Small intestine (tissue), 7 donors: Measurements from ENCODE around the gene EXD2. TPM values are rescaled to one million over a fixed set of nuclear protein-coding genes. Genes with fewer than 3 reads are reported as not detected.

Experiments used
- DNase-seq, 2 donors: peaks; one replicate each; pipeline versions ENCODE4 v3.0.0 to v3.0.0-alpha.2; 2013
- FAIRE-seq: peaks from 2 replicates; lab custom pipeline; 2012; peaks lifted over from hg19 to GRCh38; lab: Jason Lieb, UNC
- H3K27ac ChIP-seq, 3 donors: one replicate each; pipeline ENCODE4 v1.5.1; 2013; ENCODE audit warnings: low read length in 2 of 3, mild to moderate bottlenecking in 2 of 3, control low read depth in 1 of 3, inconsistent platforms in 1 of 3, low read depth in 1 of 3, moderate library complexity in 1 of 3
- H3K27me3 ChIP-seq, 3 donors: one replicate each; pipeline ENCODE4 v1.6.1; 2013; ENCODE audit warnings: low read length in 3 of 3, inconsistent platforms in 1 of 3; ENCODE audit not compliant: control insufficient read depth in 3 of 3, insufficient read depth in 3 of 3
- H3K36me3 ChIP-seq, 3 donors: one replicate each; pipeline ENCODE4 v1.6.1; 2013; ENCODE audit warnings: low read length in 3 of 3, inconsistent platforms in 1 of 3, low read depth in 1 of 3, mild to moderate bottlenecking in 1 of 3, moderate library complexity in 1 of 3; ENCODE audit not compliant: control insufficient read depth in 3 of 3, insufficient read depth in 2 of 3
- H3K4me1 ChIP-seq, 3 donors: one replicate each; pipeline ENCODE4 v1.6.1; 2013; ENCODE audit warnings: low read length in 2 of 3, inconsistent platforms in 1 of 3, low read depth in 1 of 3, mild to moderate bottlenecking in 1 of 3, moderate library complexity in 1 of 3; ENCODE audit not compliant: control insufficient read depth in 3 of 3, insufficient read depth in 2 of 3
- H3K4me3 ChIP-seq, 3 donors: one replicate each; pipeline ENCODE4 v1.5.1; 2013; ENCODE audit warnings: low read length in 3 of 3, control low read depth in 1 of 3, inconsistent platforms in 1 of 3, low read depth in 1 of 3, mild to moderate bottlenecking in 1 of 3, moderate library complexity in 1 of 3
- H3K9me3 ChIP-seq, 2 donors: one replicate each; pipeline ENCODE4 v1.6.1; 2013; ENCODE audit warnings: low read depth in 1 of 2, low read length in 1 of 2; ENCODE audit not compliant: control insufficient read depth in 2 of 2, insufficient read depth in 1 of 2
- WGBS, 3 donors: extraction: QIAGEN DNeasy Blood & Tissue Kit; methylation state at CpG; one replicate each; pipeline ENCODE4 v1.1.7; 2013; 5-methylcytosine and 5-hydroxymethylcytosine counted together
- polyA plus RNA-seq, 4 donors: library from polyadenylated mRNA; stranded (reverse) in 3 of 4; unstranded in 1 of 4; fragments of 200-250 nt in 3 of 4; fragments of 120-200 nt in 1 of 4; gene quantifications; one replicate each; pipeline versions ENCODE4 v1.2.1 to v1.2.3, GENCODE V29; 2013
- donor health status: healthy with polysubstance abuse.
- donor health status: control.
- donor health status: control.
- donor health status: Bipolar disorder and iron deficiency.
- donor health status: healthy.

EXD2 gene
- polyA plus RNA-seq, 4 donors, result 3.2 to 21.4 (median 7.5) TPM

DNA sequence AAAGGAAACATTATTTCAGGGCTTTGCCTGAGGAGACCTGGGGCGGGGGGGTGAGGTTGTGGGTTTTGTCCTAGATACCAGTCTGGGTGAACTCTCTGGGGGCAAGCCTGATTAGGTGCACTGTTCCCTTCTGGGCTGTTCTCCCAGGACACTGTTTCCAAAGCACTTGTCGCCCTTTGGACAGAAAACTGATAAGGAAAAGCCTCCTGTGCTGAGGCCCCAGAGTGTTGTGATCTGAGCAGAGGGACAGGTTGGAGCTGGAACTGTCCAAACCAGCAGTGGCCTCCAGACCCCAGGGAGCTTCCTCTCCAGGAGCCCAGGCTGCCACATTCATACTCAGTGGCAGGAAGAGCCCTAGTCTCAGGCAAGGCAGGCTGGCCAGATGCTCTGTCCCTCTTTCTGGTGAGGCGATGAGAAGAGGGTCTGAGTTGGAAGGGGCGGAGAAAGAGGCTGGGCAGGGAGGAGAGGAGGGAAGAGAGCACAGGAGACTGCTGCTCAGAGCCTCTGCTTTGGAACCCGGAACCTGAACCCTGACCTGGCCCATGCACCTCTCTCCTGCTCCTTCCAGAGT, 70.5 kb downstream of the EXD2 start:
- FAIRE-seq, result no peak
- WGBS, 3 donors, result 4 to 42% (median 15%) methylated on average over 5 of the region's 5 CpGs
- Histone ChIP-seq H3K4me1 (peaks cover 0 to 45% (median 7%) of the 10 kb centered on the region in 3 donors), H3K27ac (peak overlapping the region; percentile 4 to 94 (median 24)), H3K9me3 (no peaks in the 10 kb centered on the region), H3K27me3 (peaks cover 0 to 16% (median 7%) of the 10 kb centered on the region in 3 donors), H3K36me3 (peaks cover 0 to 5% (median 0%) of the 10 kb centered on the region in 3 donors), H3K4me3 (peak overlapping the region in 2 of 3 donors; percentile 58 to 68)
- peak; percentile 84 to 89 for DNase-seq

DNA sequence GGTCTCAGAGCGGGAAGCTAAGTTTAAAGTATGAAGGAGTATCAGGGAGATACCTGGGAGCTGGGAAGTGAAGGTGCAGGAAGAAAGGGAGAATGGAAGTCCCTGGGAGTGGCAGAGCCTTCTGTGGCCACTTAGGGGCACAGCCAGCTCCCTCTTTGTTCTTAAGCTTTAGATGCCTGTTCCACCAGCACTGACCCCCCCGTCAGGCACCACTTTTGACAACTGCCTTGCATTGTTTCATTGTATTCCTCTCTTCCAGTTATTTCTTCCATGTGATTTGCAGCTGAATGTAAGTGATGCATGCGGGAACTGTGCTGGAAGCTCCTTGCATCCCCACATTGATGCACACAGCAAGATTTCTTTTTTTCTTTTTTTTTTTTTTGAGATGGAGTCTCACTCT, 71.2 kb downstream of the EXD2 start:
- peaks cover 0 to 52% (median 7%) of the 10 kb centered on the region in 3 donors for H3K4me1 ChIP-seq
- H3K27ac ChIP-seq, result peak overlapping the region in 2 of 3 donors; percentile 24 to 94
- peaks cover 0 to 16% (median 7%) of the 10 kb centered on the region in 3 donors for H3K27me3 ChIP-seq
- H3K4me3 ChIP-seq, result no peak overlapping the region
- WGBS, 3 donors, result 60 to 74% (median 64%) methylated on average over 3 of the region's 3 CpGs
- FAIRE-seq (no peak), DNase-seq (no peak)
- H3K36me3 ChIP-seq, result peaks cover 0 to 5% (median 0%) of the 10 kb centered on the region in 3 donors
- no peaks in the 10 kb centered on the region for H3K9me3 ChIP-seq

DNA sequence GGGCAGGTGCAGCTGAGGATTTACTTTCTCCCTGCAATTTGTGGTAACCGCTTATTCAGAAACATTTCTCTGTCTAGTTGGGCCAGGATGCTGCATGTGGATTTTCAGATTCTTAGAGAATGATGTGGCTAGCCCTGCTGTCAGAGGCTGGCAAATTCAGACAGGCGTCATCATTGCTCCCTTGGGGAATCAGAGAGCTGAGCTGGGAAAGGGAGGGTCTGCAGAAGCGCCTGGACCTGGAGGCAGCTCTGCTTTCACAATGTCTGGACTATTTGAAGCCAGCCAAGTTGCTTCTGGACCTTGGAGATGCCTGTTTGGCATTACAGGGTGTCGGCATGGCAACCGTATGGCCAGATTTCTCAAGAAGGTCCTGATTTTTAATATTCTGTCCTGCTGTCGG, 72.1 kb downstream of the EXD2 start:
- FAIRE-seq, result no peak

DNA sequence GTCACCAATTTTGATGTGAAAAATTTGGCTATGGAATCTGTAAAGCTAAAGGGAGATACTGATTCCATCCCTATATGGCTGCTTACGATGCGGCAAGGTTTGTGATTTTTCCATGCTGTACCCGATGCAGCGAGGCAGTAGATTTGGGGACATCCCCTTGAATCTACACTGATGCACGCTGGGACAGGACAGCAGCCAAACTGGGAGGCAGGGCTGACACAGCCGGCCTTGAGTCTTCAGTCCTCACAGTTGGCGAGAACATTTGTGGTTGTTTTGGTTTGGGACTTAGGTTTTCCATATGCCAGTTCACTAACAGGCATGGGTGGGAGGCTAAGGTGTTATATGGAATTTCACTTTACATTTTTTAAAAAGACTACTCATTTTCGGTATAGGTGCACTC, 72.5 kb downstream of the EXD2 start:
- no peak overlapping the region for H3K4me3 ChIP-seq
- H3K27ac ChIP-seq, result no peak overlapping the region
- peaks cover 0 to 5% (median 0%) of the 10 kb centered on the region in 3 donors for H3K36me3 ChIP-seq
- DNase-seq (no peak), FAIRE-seq (no peak)
- peaks cover 0 to 6% (median 3%) of the 10 kb centered on the region in 3 donors for H3K27me3 ChIP-seq
- peaks cover 0 to 60% (median 7%) of the 10 kb centered on the region in 3 donors for H3K4me1 ChIP-seq
- H3K9me3 ChIP-seq, result no peaks in the 10 kb centered on the region
- 74 to 89% (median 82%) methylated on average over 8 of the region's 8 CpGs for WGBS, 3 donors

More for the DNA sequence above, 72.1 kb downstream of the EXD2 start:
- Histone ChIP-seq H3K36me3 (peaks cover 0 to 5% (median 0%) of the 10 kb centered on the region in 3 donors), H3K4me1 (peaks cover 0 to 57% (median 7%) of the 10 kb centered on the region in 3 donors), H3K27me3 (peaks cover 0 to 9% (median 7%) of the 10 kb centered on the region in 3 donors), H3K4me3 (no peak overlapping the region), H3K27ac (no peak overlapping the region), H3K9me3 (no peaks in the 10 kb centered on the region)
- no peak for DNase-seq
- WGBS, 3 donors, result 76 to 93% (median 91%) methylated on average over 6 of the region's 6 CpGs

DNA sequence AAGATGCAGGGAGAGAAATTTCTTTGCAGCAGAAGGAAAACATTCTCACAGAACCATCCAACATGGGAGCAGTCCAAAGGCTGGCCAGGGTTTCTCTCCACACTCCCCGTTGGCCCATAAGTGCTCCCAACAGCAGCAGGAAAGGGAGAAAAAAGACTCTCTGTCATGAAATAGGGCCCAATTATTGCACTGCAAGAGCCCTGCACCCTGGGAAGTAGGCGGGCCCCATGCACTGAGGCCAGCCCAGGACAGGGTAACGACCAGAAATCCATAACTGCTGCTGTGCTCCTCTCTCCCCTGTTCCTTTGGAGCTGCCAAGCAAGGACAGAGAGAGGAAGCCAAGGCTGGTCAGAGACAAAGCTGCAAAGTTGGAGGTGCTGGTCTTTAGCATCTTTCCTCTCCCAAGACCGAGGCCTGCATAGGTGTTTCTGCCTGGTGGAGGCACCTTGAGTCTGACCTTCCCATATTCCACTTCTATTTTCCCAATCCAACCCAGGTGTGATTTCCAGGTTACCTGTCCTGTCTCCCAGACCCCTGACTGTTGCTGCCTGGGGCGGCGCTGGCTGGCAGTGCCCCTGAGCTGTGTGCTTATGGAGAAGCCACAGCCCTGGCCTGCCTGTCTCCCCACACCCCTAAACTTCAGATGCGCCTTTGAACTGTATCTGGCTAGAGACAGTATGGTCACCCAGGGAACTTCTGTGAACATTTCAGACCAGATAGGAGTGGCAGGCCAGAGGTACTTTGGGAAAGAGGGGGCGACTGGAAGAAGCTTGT, 75.5 kb downstream of the EXD2 start:
- FAIRE-seq, result no peak
- Histone ChIP-seq H3K27ac (peak overlapping the region in 1 of 3 donors; percentile 64), H3K4me3 (no peak overlapping the region), H3K36me3 (peaks cover 0 to 5% (median 0%) of the 10 kb centered on the region in 3 donors), H3K9me3 (no peaks in the 10 kb centered on the region), H3K27me3 (no peaks in the 10 kb centered on the region), H3K4me1 (peaks cover 0 to 50% (median 0%) of the 10 kb centered on the region in 3 donors)
- 82 to 91% (median 83%) methylated on average over 8 of the region's 8 CpGs for WGBS, 3 donors
- no peak for DNase-seq

DNA sequence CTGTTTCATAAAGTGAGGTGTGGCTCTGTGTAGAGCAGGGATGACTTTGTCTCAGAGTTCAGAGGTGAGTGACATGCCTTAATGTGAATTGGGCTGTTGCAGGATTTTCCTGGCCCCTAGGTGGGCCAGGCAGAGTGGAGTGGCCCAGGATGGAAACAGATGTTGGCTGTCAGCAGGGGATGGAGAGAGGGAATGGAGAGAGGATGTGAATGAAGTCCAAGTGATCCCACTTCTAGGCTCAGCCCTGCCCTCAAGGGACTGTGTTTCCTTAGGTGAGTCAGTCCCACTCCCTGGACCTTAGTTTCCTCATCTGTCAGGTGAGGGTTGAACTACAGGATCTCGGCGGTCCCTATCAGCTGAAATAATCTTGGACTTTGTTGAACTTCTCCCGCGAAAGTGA, 76.2 kb downstream of the EXD2 start:
- WGBS, 3 donors, result 49 to 71% (median 55%) methylated on average over 4 of the region's 4 CpGs
- Histone ChIP-seq H3K4me3 (no peak overlapping the region), H3K27ac (peak overlapping the region in 1 of 3 donors; percentile 64), H3K27me3 (no peaks in the 10 kb centered on the region), H3K9me3 (no peaks in the 10 kb centered on the region), H3K4me1 (peaks cover 0 to 44% (median 0%) of the 10 kb centered on the region in 3 donors), H3K36me3 (peaks cover 0 to 3% (median 0%) of the 10 kb centered on the region in 3 donors)
- FAIRE-seq (no peak), DNase-seq (peak in 1 of 2 donors; percentile 36)

DNA sequence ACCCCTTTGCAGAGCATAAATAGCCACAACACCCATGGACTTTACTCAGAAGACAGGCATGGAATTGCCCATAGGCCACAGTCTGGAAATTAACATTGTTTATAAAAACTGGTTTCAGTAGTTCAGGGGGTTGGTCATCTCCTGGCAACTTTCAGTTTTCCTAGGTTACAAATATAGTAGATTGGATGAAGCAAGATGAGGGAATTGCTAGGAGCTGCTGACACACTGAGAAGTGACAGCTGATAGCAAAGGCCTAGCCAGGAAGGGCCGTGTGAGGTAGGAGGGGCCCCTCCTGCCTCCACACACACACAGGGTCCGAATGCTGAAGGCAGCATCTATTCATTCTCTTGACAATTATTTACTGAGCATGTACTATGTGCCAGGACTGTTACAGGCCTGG, 76.9 kb downstream of the EXD2 start:
- Histone ChIP-seq H3K4me1 (peaks cover 0 to 39% (median 0%) of the 10 kb centered on the region in 3 donors), H3K9me3 (no peaks in the 10 kb centered on the region), H3K27me3 (no peaks in the 10 kb centered on the region), H3K36me3 (peaks cover 0 to 2% (median 0%) of the 10 kb centered on the region in 3 donors), H3K4me3 (no peak overlapping the region), H3K27ac (peak overlapping the region in 1 of 3 donors; percentile 64)
- WGBS, 3 donors, result 55 to 79% (median 59%) methylated on average over 2 of the region's 2 CpGs
- FAIRE-seq (no peak), DNase-seq (peak in 1 of 2 donors; percentile 72)

DNA sequence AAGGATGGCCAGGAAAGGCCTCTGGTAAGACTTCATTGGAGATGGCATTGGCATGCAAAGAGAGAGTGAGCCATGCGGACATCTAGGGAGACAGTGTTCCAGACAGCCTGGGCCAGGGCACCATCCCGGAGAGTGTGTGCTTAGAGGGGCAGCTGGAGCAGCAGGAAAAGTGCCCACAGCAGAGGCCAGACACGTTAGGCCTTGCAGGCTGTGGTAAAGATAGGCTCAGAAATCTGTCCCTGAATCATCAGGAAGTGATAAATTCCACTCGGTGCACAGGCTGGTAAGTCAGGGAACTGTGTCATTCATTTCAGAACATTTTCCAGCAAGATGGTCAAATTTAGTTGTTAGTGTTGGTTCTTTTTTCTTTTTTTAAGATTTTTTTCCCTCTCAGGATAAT, 77.5 kb downstream of the EXD2 start:
- peaks cover 0 to 2% (median 0%) of the 10 kb centered on the region in 3 donors for H3K36me3 ChIP-seq
- H3K4me1 ChIP-seq, result peaks cover 0 to 33% (median 0%) of the 10 kb centered on the region in 3 donors
- H3K27me3 ChIP-seq, result no peaks in the 10 kb centered on the region
- 58 to 64% (median 62%) methylated on average over 4 of the region's 4 CpGs for WGBS, 3 donors
- no peak overlapping the region for H3K4me3 ChIP-seq
- no peak for FAIRE-seq
- H3K9me3 ChIP-seq, result no peaks in the 10 kb centered on the region
- H3K27ac ChIP-seq, result peak overlapping the region in 1 of 3 donors; percentile 64
- DNase-seq, result no peak
